ENCODE measurements around the gene SFXN3.

DNA sequence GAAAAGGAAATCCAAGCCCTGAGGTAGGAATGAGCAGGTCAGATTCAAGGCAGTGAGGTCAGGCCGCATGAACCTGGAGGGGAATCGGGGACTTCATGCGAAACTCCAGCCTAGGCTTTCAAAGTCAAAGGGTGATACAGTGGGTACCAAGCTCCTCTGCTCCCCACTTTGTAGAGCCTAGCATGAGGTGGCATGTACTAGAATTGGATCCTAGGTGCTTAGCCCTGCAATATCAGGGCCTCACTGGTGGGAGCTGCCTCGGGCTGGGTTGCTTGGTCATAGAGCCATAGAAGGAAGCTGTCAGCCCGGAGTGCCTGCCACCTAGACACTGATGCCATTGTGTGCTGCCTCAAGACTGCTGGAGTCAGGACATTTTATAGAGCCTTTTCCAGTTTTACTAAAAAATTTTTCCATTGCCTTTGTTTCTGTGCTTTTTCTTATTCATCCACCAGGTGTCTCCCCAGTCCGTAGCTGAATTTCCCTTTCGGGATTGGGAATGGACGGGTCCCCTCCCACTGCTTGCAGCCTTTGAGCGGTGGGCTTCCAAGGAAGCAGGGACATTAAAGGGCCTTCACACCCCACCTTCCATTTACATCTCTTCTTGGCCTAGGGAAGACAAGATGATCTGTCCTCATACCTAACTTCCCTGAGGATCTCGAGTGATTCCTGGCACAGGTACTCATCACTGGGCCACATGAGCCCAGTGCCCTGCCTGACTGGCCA is 36.9 kb upstream of the SFXN3 start:
- TF ChIP-seq EZH2phosphoT487 (IDR thresholded peaks at IDR 0.05; ENCODE audit: borderline replicate concordance, low read length), result no peak
- TF ChIP-seq, protein P1, sequence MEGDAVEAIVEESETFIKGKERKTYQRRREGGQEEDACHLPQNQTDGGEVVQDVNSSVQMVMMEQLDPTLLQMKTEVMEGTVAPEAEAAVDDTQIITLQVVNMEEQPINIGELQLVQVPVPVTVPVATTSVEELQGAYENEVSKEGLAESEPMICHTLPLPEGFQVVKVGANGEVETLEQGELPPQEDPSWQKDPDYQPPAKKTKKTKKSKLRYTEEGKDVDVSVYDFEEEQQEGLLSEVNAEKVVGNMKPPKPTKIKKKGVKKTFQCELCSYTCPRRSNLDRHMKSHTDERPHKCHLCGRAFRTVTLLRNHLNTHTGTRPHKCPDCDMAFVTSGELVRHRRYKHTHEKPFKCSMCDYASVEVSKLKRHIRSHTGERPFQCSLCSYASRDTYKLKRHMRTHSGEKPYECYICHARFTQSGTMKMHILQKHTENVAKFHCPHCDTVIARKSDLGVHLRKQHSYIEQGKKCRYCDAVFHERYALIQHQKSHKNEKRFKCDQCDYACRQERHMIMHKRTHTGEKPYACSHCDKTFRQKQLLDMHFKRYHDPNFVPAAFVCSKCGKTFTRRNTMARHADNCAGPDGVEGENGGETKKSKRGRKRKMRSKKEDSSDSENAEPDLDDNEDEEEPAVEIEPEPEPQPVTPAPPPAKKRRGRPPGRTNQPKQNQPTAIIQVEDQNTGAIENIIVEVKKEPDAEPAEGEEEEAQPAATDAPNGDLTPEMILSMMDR (IDR thresholded peaks at IDR 0.05; ENCODE audit: low read depth, low read length, poor library complexity, severe bottlenecking), result peak; percentile 56

Measured in DOHH2 (cell line).